SK-N-SH (cell line): ENCODE data around the gene KDM1A. TPM values are rescaled to one million over a fixed set of nuclear protein-coding genes. Genes with fewer than 3 reads are reported as not detected.
"Not testable (repeated sequence)": the region's sequence is repeated elsewhere in the genome, so short reads cannot be mapped to it uniquely, and the experiment has no call there.

ENCODE experiments used
- CTCF ChIA-PET: fragments of 300-600, 350-600 bp; formaldehyde crosslinking; extraction: SDS; loops from one replicate; lab custom pipeline; 2021; lab: Yijun Ruan, JAX
- POLR2A ChIA-PET: fragments of 350-600 bp; sonication (Branson Sonifier 250); formaldehyde crosslinking; extraction: SDS; loops from one replicate; lab custom pipeline; 2020; ENCODE audit warnings: antibody characterized with exemption, inconsistent platforms; lab: Yijun Ruan, JAX
- DNase-seq: peaks from one replicate; pipeline ENCODE4 v3.0.0; 2012
- H2AFZ ChIP-seq: fragments of 200-600 bp; sonication (generic); 2 replicates; pipeline ENCODE4 v1.8.1; 2016; ENCODE audit warnings: antibody characterized with exemption, mild to moderate bottlenecking, low read depth
- H3F3A ChIP-seq: fragments of 200-600 bp; sonication (generic); replicated peaks from 2 replicates; pipeline ENCODE3; 2016; ENCODE audit warnings: antibody characterized with exemption, mild to moderate bottlenecking; ENCODE audit not compliant: insufficient read depth
- H3K27ac ChIP-seq, 2 experiments: fragments of 200-500 bp in 1 of 2; fragments of 200-600 bp in 1 of 2; sonication (Bioruptor generic) in 1 of 2; sonication (generic), shearing (Covaris generic) in 1 of 2; 2 replicates each; pipeline versions ENCODE4 v1.5.1 to v1.6.1; 2014 to 2016; ENCODE audit warnings: low read depth in 2 of 2, inconsistent platforms in 1 of 2, low read length in 1 of 2, mild to moderate bottlenecking in 1 of 2, mixed read lengths in 1 of 2
- H3K27me3 ChIP-seq: fragments of 200-600 bp; sonication (generic), shearing (Covaris generic); 2 replicates; pipeline ENCODE4 v1.6.1; 2016; ENCODE audit warnings: mixed run types; ENCODE audit not compliant: insufficient read depth
- H3K36me3 ChIP-seq, 2 experiments: fragments of 200-500 bp in 1 of 2; fragments of 200-600 bp in 1 of 2; sonication (Bioruptor generic) in 1 of 2; sonication (generic) in 1 of 2; replicated peaks in 1 of 2; 2 replicates each; pipeline versions ENCODE3 to v1.5.1; 2014 to 2016; ENCODE audit warnings: low read length in 1 of 2, mild to moderate bottlenecking in 1 of 2; ENCODE audit not compliant: insufficient read depth in 2 of 2, control insufficient read depth in 1 of 2
- H3K4me1 ChIP-seq, 2 experiments: fragments of 200-500 bp in 1 of 2; fragments of 200-600 bp in 1 of 2; sonication (Bioruptor generic) in 1 of 2; sonication (generic), shearing (Covaris generic) in 1 of 2; 2 replicates each; pipeline versions ENCODE4 v1.5.1 to v1.6.1; 2014 to 2016; ENCODE audit warnings: low read depth in 1 of 2, low read length in 1 of 2, mixed run types in 1 of 2; ENCODE audit not compliant: insufficient read depth in 2 of 2, control insufficient read depth in 1 of 2
- H3K4me2 ChIP-seq: fragments of 200-600 bp; sonication (generic), shearing (Covaris generic); 2 replicates; pipeline ENCODE4 v1.6.1; 2017; ENCODE audit warnings: mixed run types
- H3K4me3 ChIP-seq, 2 experiments: fragments of 200-500 bp in 1 of 2; fragments of 200-600 bp in 1 of 2; sonication (Bioruptor generic) in 1 of 2; sonication (generic), shearing (Covaris generic) in 1 of 2; 2 replicates each; pipeline versions ENCODE4 v1.5.1 to v1.8.1; 2014 to 2016; ENCODE audit warnings: low read depth in 2 of 2, inconsistent platforms in 1 of 2, low read length in 1 of 2, mild to moderate bottlenecking in 1 of 2, mixed read lengths in 1 of 2, moderate library complexity in 1 of 2
- H3K79me2 ChIP-seq: fragments of 200-600 bp; sonication (generic); 2 replicates; pipeline ENCODE4 v1.8.1; 2017; ENCODE audit warnings: mild to moderate bottlenecking; ENCODE audit not compliant: insufficient read depth
- H3K9ac ChIP-seq: fragments of 200-600 bp; sonication (generic); 2 replicates; pipeline ENCODE4 v1.6.1; 2017; ENCODE audit warnings: mixed run types
- H3K9me2 ChIP-seq: fragments of 200-600 bp; sonication (generic); 2 replicates; pipeline ENCODE4 v1.6.1; 2017; ENCODE audit warnings: mixed run types
- H3K9me3 ChIP-seq: fragments of 200-600 bp; sonication (generic); 2 replicates; pipeline ENCODE4 v1.6.1; 2017; ENCODE audit warnings: mixed run types, mild to moderate bottlenecking, moderate library complexity
- H4K20me1 ChIP-seq: fragments of 200-600 bp; sonication (generic); 2 replicates; pipeline ENCODE4 v1.6.1; 2017; ENCODE audit warnings: mild to moderate bottlenecking, mixed run types; ENCODE audit not compliant: insufficient read depth
- SIN3A ChIP-seq: IDR thresholded peaks from 2 replicates; pipeline ENCODE4 v1.6.1; 2012; ENCODE audit warnings: low read depth, mild to moderate bottlenecking, low read length, moderate library complexity, borderline replicate concordance
- ZBTB33 ChIP-seq: IDR thresholded peaks from 2 replicates; pipeline ENCODE4 v1.4.0; 2012; ENCODE audit warnings: low read depth, borderline replicate concordance
- WGBS: methylation state at CpG from one replicate; pipeline ENCODE4 v1.1.6; 2017; ENCODE audit warnings: low lambda C conversion rate; 5-methylcytosine and 5-hydroxymethylcytosine counted together
- polyA plus RNA-seq, 3 experiments: library from polyadenylated mRNA; depleted of rRNA; stranded (reverse); fragments of >200 nt; gene quantifications; 2 replicates each; pipeline ENCODE4 v1.2.3, GENCODE V29; 2012

The KDM1A gene
- polyA plus RNA-seq, 1 of the 3 experiments (the other 2 are of a cell fraction), result 71.0 TPM

- CTCF ChIA-PET, result interaction anchor here (0.6 kb wide), 2 partner anchors 9 to 185 kb away, joined by 3 read pairs; no protein-coding TSS in a partner anchor
- POLR2A ChIA-PET, result not testable (repeated sequence)
- WGBS, result 43% methylated on average over 3 of the region's 3 CpGs
Measured at GRCh38 chr1:23000133-23000532, 19.1 kb upstream of the KDM1A start.

GRCh38 chr1:23002218-23002617 lies 17.1 kb upstream of the KDM1A start:
- H3K4me1 ChIP-seq, POLR2A ChIA-PET, H3K9me2 ChIP-seq, H3K79me2 ChIP-seq, H3K27me3 ChIP-seq, H4K20me1 ChIP-seq, DNase-seq, H3K36me3 ChIP-seq, H3K4me3 ChIP-seq, H2AFZ ChIP-seq, H3K27ac ChIP-seq, H3F3A ChIP-seq, H3K9me3 ChIP-seq, H3K9ac ChIP-seq, H3K4me2 ChIP-seq: not testable (repeated sequence)
- CTCF ChIA-PET, result interaction anchor here (1.1 kb wide), 1 partner anchor 25 kb away, joined by 3 read pairs; no protein-coding TSS in a partner anchor
- WGBS, result 57% methylated on average over 5 of the region's 7 CpGs

More at GRCh38 chr1:23000133-23000532, 19.1 kb upstream of the KDM1A start:
- not testable (repeated sequence) for H3F3A ChIP-seq, H3K9me2 ChIP-seq, H3K9ac ChIP-seq, H3K4me2 ChIP-seq, H3K79me2 ChIP-seq, H3K36me3 ChIP-seq, H3K27ac ChIP-seq, H4K20me1 ChIP-seq, H3K4me3 ChIP-seq, H3K27me3 ChIP-seq, DNase-seq, H3K4me1 ChIP-seq, H2AFZ ChIP-seq
- peaks cover 11% of the 10 kb centered on the region; the same call in 1 of the 2 replicates for H3K9me3 ChIP-seq

GRCh38 chr1:23004112-23004511 lies 15.2 kb upstream of the KDM1A start:
- CTCF ChIA-PET, result no interaction called here
- H3K27ac ChIP-seq, result no peak overlapping the region

GRCh38 chr1:23004769-23005168 lies 14.5 kb upstream of the KDM1A start:
- H3K4me3 ChIP-seq, H3K9me3 ChIP-seq, H3K27me3 ChIP-seq, H3K4me1 ChIP-seq, H2AFZ ChIP-seq, H3K79me2 ChIP-seq, H3F3A ChIP-seq, H3K9ac ChIP-seq, DNase-seq, POLR2A ChIA-PET, H3K36me3 ChIP-seq, H4K20me1 ChIP-seq, H3K9me2 ChIP-seq, CTCF ChIA-PET, H3K27ac ChIP-seq, H3K4me2 ChIP-seq: not testable (repeated sequence)
- WGBS, result 86% methylated on average over 3 of the region's 3 CpGs

More at GRCh38 chr1:23004112-23004511, 15.2 kb upstream of the KDM1A start:
- Histone ChIP-seq H3K4me2 (no peak overlapping the region), H3K9ac (no peak overlapping the region), H3K9me3 (no peaks in the 10 kb centered on the region), H2AFZ (no peak overlapping the region), H4K20me1 (no peaks in the 10 kb centered on the region), H3K27me3 (no peaks in the 10 kb centered on the region; the same call in 1 of the 2 replicates), H3K4me1 (no peaks in the 10 kb centered on the region), H3K79me2 (no peaks in the 10 kb centered on the region), H3F3A (no peaks in the 10 kb centered on the region), H3K4me3 (no peak overlapping the region), H3K36me3 (no peaks in the 10 kb centered on the region), H3K9me2 (no peaks in the 10 kb centered on the region)
- TF ChIP-seq SIN3A (no peak), ZBTB33 (no peak)
- POLR2A ChIA-PET, result no interaction called here
- no peak for DNase-seq
- WGBS, result 82% methylated on average over 3 of the region's 3 CpGs
